Type B pancreatic cell (in vitro differentiated cells): ENCODE results near the gene ZNF217. TPM values are rescaled to one million over a fixed set of nuclear protein-coding genes. Genes with fewer than 3 reads are reported as not detected.
"Not testable (repeated sequence)": the region's sequence is repeated elsewhere in the genome, so short reads cannot be mapped to it uniquely, and the experiment has no call there.

Source experiments
- DNase-seq: peaks from one replicate; pipeline ENCODE4 v3.0.0; 2021; ENCODE audit warnings: mixed read lengths; ENCODE audit not compliant: unreplicated experiment; ENCODE audit errors: extremely low spot score
- H3K27ac Mint-ChIP-seq: 2 replicates; pipeline ENCODE4 v1.8.0; 2021; ENCODE audit warnings: mild to moderate bottlenecking, mixed read lengths
- H3K27me3 Mint-ChIP-seq: 2 replicates; pipeline ENCODE4 v1.8.0; 2021; ENCODE audit warnings: mixed read lengths
- H3K36me3 Mint-ChIP-seq: 2 replicates; pipeline ENCODE4 v1.8.0; 2021; ENCODE audit warnings: mixed read lengths
- H3K4me1 Mint-ChIP-seq: one replicate; pipeline ENCODE4 v1.8.0; 2021; ENCODE audit warnings: mixed read lengths; ENCODE audit not compliant: unreplicated experiment
- H3K4me3 Mint-ChIP-seq: 2 replicates; pipeline ENCODE4 v1.8.0; 2021; ENCODE audit warnings: mild to moderate bottlenecking, mixed read lengths
- H3K9me3 Mint-ChIP-seq: 2 replicates; pipeline ENCODE4 v1.8.0; 2021; ENCODE audit warnings: mixed read lengths
- CTCF ChIP-seq: fragments of 200-600 bp; sonication (generic); conservative IDR thresholded peaks from 2 replicates; pipeline ENCODE4 v1.5.0; 2021; ENCODE audit warnings: antibody characterized with exemption, mild to moderate bottlenecking
- total RNA-seq: library from RNA; stranded (reverse); gene quantifications from 2 replicates; pipeline ENCODE4 v1.2.1, GENCODE V29; 2021; ENCODE audit warnings: low replicate concordance

Gene ZNF217
- total RNA-seq, 1 donor from 2014 or later: 32.8 TPM

- DNase-seq: no peak
- Mint-ChIP-seq H3K9me3 (no peaks in the 10 kb centered on the region), H3K27me3 (no peaks in the 10 kb centered on the region), H3K4me1 (peaks cover 44% of the 10 kb centered on the region), H3K4me3 (peak overlapping the region; percentile 61), H3K27ac (peak overlapping the region; percentile 47), H3K36me3 (peaks cover 16% of the 10 kb centered on the region)
- no peak for TF ChIP-seq CTCF
Observed at GRCh38 chr20:53586640-53587039, 7.0 kb downstream of the ZNF217 start.

GRCh38 chr20:53585910-53586309 is 7.7 kb downstream of the ZNF217 start:
- peak overlapping the region; percentile 34 for H3K4me3 Mint-ChIP-seq
- not testable (repeated sequence) for H3K9me3 Mint-ChIP-seq, DNase-seq, H3K27me3 Mint-ChIP-seq
- H3K4me1 Mint-ChIP-seq: peaks cover 39% of the 10 kb centered on the region
- peaks cover 16% of the 10 kb centered on the region for H3K36me3 Mint-ChIP-seq
- peak overlapping the region; percentile 47 for H3K27ac Mint-ChIP-seq

- Mint-ChIP-seq H3K4me1 (peaks cover 40% of the 10 kb centered on the region), H3K36me3 (peaks cover 24% of the 10 kb centered on the region)
- not testable (repeated sequence) for H3K9me3 Mint-ChIP-seq, DNase-seq, H3K4me3 Mint-ChIP-seq, H3K27me3 Mint-ChIP-seq, H3K27ac Mint-ChIP-seq
Observed at GRCh38 chr20:53585004-53585569, 8.6 kb downstream of the ZNF217 start.

GRCh38 chr20:53584550-53584913 is 9.1 kb downstream of the ZNF217 start:
- Mint-ChIP-seq H3K27ac (peak overlapping the region; percentile 55), H3K4me1 (peaks cover 39% of the 10 kb centered on the region), H3K36me3 (peaks cover 25% of the 10 kb centered on the region)
- not testable (repeated sequence) for H3K4me3 Mint-ChIP-seq, H3K9me3 Mint-ChIP-seq, DNase-seq, H3K27me3 Mint-ChIP-seq

GRCh38 chr20:53583660-53584549 is 9.7 kb downstream of the ZNF217 start:
- not testable (repeated sequence) for H3K9me3 Mint-ChIP-seq, H3K27me3 Mint-ChIP-seq, H3K4me3 Mint-ChIP-seq, DNase-seq
- peak overlapping the region; percentile 55 for H3K27ac Mint-ChIP-seq
- H3K4me1 Mint-ChIP-seq: peaks cover 41% of the 10 kb centered on the region
- peaks cover 25% of the 10 kb centered on the region for H3K36me3 Mint-ChIP-seq

GRCh38 chr20:53582574-53583351 is 10.9 kb downstream of the ZNF217 start:
- Mint-ChIP-seq H3K9me3 (no peaks in the 10 kb centered on the region), H3K4me1 (peaks cover 41% of the 10 kb centered on the region), H3K4me3 (no peak overlapping the region), H3K27me3 (no peaks in the 10 kb centered on the region), H3K27ac (peak overlapping the region; percentile 59), H3K36me3 (peaks cover 25% of the 10 kb centered on the region)
- no peak for TF ChIP-seq CTCF
- peak; percentile 22 for DNase-seq

- peaks cover 41% of the 10 kb centered on the region for H3K4me1 Mint-ChIP-seq
- no peaks in the 10 kb centered on the region for H3K9me3 Mint-ChIP-seq
- no peaks in the 10 kb centered on the region for H3K27me3 Mint-ChIP-seq
- peaks cover 28% of the 10 kb centered on the region for H3K36me3 Mint-ChIP-seq
- no peak for TF ChIP-seq CTCF
- no peak overlapping the region for H3K4me3 Mint-ChIP-seq
- DNase-seq: no peak
- peak overlapping the region; percentile 21 for H3K27ac Mint-ChIP-seq
Observed at GRCh38 chr20:53582251-53582570, 11.4 kb downstream of the ZNF217 start.
